Esophagus muscularis mucosa (tissue), 4 donors: ENCODE measurements around the gene DNAH17.

Experiments
- CTCF ChIP-seq, 3 experiments: fragments of 200-600 bp in 2 of 3; fragments of 450-650 bp in 1 of 3; sonication (generic) in 2 of 3; IDR thresholded peaks; one replicate each; pipeline ENCODE4 v1.5.1; 2017 to 2019; ENCODE audit warnings: antibody characterized with exemption in 3 of 3, mild to moderate bottlenecking in 2 of 3, moderate library complexity in 1 of 3
- EP300 ChIP-seq: sonication (generic); formaldehyde crosslinking; IDR thresholded peaks from one replicate; pipeline ENCODE4 v1.6.1; 2017; ENCODE audit warnings: antibody characterized with exemption
- POLR2A ChIP-seq: fragments of 450-650 bp; IDR thresholded peaks from one replicate; pipeline ENCODE4 v1.6.1; 2017; ENCODE audit warnings: antibody characterized with exemption, moderate library complexity, mild to moderate bottlenecking, low read depth

- TF ChIP-seq CTCF (IDR thresholded peaks at IDR 0.05) (no peak), POLR2A (no peak), EP300 (peak; percentile 66)
Measured at GRCh38 chr17:78390241-78391050, 186.8 kb downstream of the DNAH17 start.
